Type B pancreatic cell (in vitro differentiated cells): ENCODE data around the gene ACTA1. TPM values are rescaled to one million over a fixed set of nuclear protein-coding genes. Genes with fewer than 3 reads are reported as not detected.

Source experiments
- DNase-seq: peaks from one replicate; pipeline ENCODE4 v3.0.0; 2021; ENCODE audit warnings: mixed read lengths; ENCODE audit not compliant: unreplicated experiment; ENCODE audit errors: extremely low spot score
- H3K27ac Mint-ChIP-seq: 2 replicates; pipeline ENCODE4 v1.8.0; 2021; ENCODE audit warnings: mild to moderate bottlenecking, mixed read lengths
- H3K27me3 Mint-ChIP-seq: 2 replicates; pipeline ENCODE4 v1.8.0; 2021; ENCODE audit warnings: mixed read lengths
- H3K36me3 Mint-ChIP-seq: 2 replicates; pipeline ENCODE4 v1.8.0; 2021; ENCODE audit warnings: mixed read lengths
- H3K4me1 Mint-ChIP-seq: one replicate; pipeline ENCODE4 v1.8.0; 2021; ENCODE audit warnings: mixed read lengths; ENCODE audit not compliant: unreplicated experiment
- H3K4me3 Mint-ChIP-seq: 2 replicates; pipeline ENCODE4 v1.8.0; 2021; ENCODE audit warnings: mild to moderate bottlenecking, mixed read lengths
- H3K9me3 Mint-ChIP-seq: 2 replicates; pipeline ENCODE4 v1.8.0; 2021; ENCODE audit warnings: mixed read lengths
- total RNA-seq: library from RNA; stranded (reverse); gene quantifications from 2 replicates; pipeline ENCODE4 v1.2.1, GENCODE V29; 2021; ENCODE audit warnings: low replicate concordance
- TF ChIP-seq, protein P1 (sequence below): fragments of 200-600 bp; sonication (generic); conservative IDR thresholded peaks from 2 replicates; pipeline ENCODE4 v1.5.0; 2021; ENCODE audit warnings: antibody characterized with exemption, mild to moderate bottlenecking

The ACTA1 gene
- total RNA-seq, 1 donor from 2014 or later, result 1.9 TPM

DNA sequence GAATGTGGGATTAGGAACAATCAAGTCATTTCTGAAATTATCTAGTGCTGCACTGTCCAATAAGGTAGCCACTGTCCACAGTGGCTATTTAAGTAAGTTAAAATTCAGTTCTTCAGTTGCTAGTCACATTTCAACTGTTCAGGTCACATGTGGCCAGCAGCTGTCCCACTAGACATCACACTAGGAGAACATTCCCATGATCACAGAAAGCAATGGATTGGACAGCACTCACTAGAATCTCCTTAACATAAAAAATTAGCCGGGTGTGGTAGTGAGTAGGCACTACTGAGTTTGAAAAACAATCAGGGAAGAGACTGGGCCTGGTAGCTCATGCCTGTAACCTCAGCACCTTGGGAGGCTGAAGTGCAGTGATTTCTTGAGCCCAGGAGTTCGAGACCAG is 40.6 kb upstream of the ACTA1 start:
- no peak overlapping the region for H3K27ac Mint-ChIP-seq
- no peak overlapping the region for H3K4me3 Mint-ChIP-seq
- no peaks in the 10 kb centered on the region for H3K4me1 Mint-ChIP-seq
- no peak for DNase-seq
- H3K9me3 Mint-ChIP-seq, result no peaks in the 10 kb centered on the region
- TF ChIP-seq, protein P1, sequence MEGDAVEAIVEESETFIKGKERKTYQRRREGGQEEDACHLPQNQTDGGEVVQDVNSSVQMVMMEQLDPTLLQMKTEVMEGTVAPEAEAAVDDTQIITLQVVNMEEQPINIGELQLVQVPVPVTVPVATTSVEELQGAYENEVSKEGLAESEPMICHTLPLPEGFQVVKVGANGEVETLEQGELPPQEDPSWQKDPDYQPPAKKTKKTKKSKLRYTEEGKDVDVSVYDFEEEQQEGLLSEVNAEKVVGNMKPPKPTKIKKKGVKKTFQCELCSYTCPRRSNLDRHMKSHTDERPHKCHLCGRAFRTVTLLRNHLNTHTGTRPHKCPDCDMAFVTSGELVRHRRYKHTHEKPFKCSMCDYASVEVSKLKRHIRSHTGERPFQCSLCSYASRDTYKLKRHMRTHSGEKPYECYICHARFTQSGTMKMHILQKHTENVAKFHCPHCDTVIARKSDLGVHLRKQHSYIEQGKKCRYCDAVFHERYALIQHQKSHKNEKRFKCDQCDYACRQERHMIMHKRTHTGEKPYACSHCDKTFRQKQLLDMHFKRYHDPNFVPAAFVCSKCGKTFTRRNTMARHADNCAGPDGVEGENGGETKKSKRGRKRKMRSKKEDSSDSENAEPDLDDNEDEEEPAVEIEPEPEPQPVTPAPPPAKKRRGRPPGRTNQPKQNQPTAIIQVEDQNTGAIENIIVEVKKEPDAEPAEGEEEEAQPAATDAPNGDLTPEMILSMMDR, result no peak
- H3K36me3 Mint-ChIP-seq, result peaks cover 31% of the 10 kb centered on the region
- H3K27me3 Mint-ChIP-seq, result no peaks in the 10 kb centered on the region

DNA sequence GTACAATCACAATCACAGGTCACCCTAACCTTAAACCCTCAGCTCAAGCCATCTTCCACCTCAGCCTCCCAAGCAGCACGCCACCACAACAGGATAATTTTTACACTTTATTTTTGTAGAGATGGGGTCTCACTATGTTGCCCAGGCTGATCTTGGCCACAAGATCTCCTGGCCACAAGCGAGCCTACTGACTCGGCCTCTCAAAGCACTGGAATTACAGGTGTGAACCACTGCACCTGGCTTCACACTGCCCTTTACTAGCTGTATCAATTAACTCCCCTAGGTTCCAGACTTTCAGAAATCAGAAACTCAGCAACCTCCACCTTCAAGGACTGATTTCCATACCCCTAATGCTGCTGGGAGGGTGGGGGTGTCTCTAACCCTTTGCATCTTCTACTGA is 37.3 kb upstream of the ACTA1 start:
- Mint-ChIP-seq H3K36me3 (peaks cover 23% of the 10 kb centered on the region), H3K4me3 (no peak overlapping the region), H3K27me3 (no peaks in the 10 kb centered on the region), H3K27ac (no peak overlapping the region), H3K4me1 (no peaks in the 10 kb centered on the region), H3K9me3 (no peaks in the 10 kb centered on the region)
- TF ChIP-seq, protein P1, result no peak
- no peak for DNase-seq

DNA sequence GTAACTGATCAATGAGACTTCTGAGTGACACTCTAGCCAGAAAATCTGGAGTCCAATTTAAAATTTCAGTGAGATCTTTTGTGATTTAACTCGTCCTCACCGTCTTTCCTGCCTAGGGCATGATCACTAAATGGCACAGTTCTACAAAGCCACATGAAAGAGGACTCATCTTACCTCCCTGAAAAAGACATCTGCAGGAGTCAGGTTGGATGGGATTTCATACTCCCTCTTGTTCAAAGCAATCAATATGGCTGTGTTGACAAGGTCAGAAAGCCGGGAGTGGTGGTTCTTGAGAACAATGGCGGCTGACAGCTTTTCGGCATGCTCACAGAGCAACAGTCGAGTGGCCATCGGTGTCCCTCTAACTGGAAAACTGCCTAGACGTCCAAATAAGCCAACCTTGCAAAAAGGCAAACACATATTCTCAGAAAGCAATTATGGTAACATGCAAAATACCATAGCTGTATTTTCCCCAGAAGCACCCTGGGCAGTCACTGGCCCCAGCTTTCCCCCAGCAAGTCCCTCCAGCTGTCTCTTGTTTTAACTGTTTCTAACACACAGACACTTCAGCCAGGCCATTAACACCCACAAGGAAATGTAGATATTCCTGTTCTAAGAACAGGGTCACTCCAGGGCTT is 36.6 kb upstream of the ACTA1 start:
- Mint-ChIP-seq H3K27ac (no peak overlapping the region), H3K4me3 (no peak overlapping the region), H3K9me3 (no peaks in the 10 kb centered on the region), H3K36me3 (peaks cover 21% of the 10 kb centered on the region), H3K27me3 (no peaks in the 10 kb centered on the region), H3K4me1 (no peaks in the 10 kb centered on the region)
- TF ChIP-seq, protein P1, result no peak
- no peak for DNase-seq

DNA sequence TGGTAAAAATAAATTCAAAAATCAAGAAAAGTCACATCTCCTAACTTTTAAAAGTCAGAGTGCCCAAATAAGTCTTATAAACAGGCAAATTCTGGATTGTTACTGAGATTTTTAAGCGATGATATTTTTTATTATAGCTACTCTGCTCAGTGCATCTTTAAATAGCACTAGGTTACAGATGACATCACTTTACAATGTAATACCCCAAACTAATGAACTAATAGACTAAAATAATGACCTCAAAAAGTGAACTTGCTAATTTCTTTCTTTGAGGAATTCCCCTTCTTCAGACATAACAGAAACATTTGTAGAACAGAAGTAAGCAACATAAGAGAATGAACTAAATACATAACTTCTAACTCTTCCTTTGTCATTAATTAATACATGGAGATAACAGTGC is 33.0 kb upstream of the ACTA1 start:
- Mint-ChIP-seq H3K4me1 (no peaks in the 10 kb centered on the region), H3K36me3 (peaks cover 28% of the 10 kb centered on the region), H3K27ac (peak overlapping the region; percentile 37)

DNA sequence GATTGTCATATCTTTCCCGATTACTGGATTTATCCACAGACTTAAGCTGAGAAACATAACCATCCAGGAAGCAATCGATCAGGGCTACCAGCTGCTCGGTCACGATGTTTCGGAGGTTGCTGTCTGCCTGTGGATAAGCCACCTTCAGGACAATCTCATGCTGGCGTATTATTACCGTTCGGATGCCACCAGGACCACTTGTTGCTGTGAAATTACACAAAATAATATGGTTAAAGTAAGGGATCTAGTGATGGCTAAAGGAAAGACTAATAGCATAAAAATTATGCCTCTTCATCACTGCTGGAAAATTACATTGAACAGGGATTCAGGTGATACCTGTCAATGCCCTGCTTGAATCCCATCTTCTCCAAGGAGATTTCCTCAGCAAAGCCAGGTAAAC is 30.8 kb upstream of the ACTA1 start:
- Mint-ChIP-seq H3K4me1 (no peaks in the 10 kb centered on the region), H3K9me3 (no peaks in the 10 kb centered on the region), H3K4me3 (no peak overlapping the region), H3K27me3 (no peaks in the 10 kb centered on the region), H3K27ac (no peak overlapping the region), H3K36me3 (peaks cover 27% of the 10 kb centered on the region)
- DNase-seq, result no peak
- TF ChIP-seq, protein P1, result no peak

More for the DNA sequence above, 33.0 kb upstream of the ACTA1 start:
- no peak for DNase-seq
- no peaks in the 10 kb centered on the region for H3K9me3 Mint-ChIP-seq
- no peak overlapping the region for H3K4me3 Mint-ChIP-seq
- TF ChIP-seq, protein P1, result no peak
- H3K27me3 Mint-ChIP-seq, result no peaks in the 10 kb centered on the region
